Measurements from ENCODE around the gene AGTR1.

AGTR1 gene

GRCh38 chr3:148789906-148790305 lies 92.2 kb downstream of the AGTR1 start:
- TF ChIP-seq CTCF (IDR thresholded peaks at IDR 0.05; ENCODE audit: low read depth, low read length, missing control alignments): no peak
- DNase-seq (ENCODE audit: extremely low read depth, low read depth): no peak
- H3K4me3 ChIP-seq (replicated peaks; ENCODE audit: low read depth, low read length): no peak overlapping the region

- TF ChIP-seq CTCF (IDR thresholded peaks at IDR 0.05; ENCODE audit: low read depth, low read length, missing control alignments): no peak
- no peak for DNase-seq (ENCODE audit: extremely low read depth, low read depth)
- H3K4me3 ChIP-seq (replicated peaks; ENCODE audit: low read depth, low read length): no peak overlapping the region
Observed at GRCh38 chr3:148790370-148790769, 92.7 kb downstream of the AGTR1 start.

- no peak for DNase-seq (ENCODE audit: extremely low read depth, low read depth)
- no peak for TF ChIP-seq CTCF (IDR thresholded peaks at IDR 0.05; ENCODE audit: low read depth, low read length, missing control alignments)
- H3K4me3 ChIP-seq (replicated peaks; ENCODE audit: low read depth, low read length): no peak overlapping the region
Observed at GRCh38 chr3:148790851-148791735, 93.4 kb downstream of the AGTR1 start.

GRCh38 chr3:148791920-148792319 lies 94.2 kb downstream of the AGTR1 start:
- TF ChIP-seq CTCF (IDR thresholded peaks at IDR 0.05; ENCODE audit: low read depth, low read length, missing control alignments): no peak
- no peak overlapping the region for H3K4me3 ChIP-seq (replicated peaks; ENCODE audit: low read depth, low read length)

DNA sequence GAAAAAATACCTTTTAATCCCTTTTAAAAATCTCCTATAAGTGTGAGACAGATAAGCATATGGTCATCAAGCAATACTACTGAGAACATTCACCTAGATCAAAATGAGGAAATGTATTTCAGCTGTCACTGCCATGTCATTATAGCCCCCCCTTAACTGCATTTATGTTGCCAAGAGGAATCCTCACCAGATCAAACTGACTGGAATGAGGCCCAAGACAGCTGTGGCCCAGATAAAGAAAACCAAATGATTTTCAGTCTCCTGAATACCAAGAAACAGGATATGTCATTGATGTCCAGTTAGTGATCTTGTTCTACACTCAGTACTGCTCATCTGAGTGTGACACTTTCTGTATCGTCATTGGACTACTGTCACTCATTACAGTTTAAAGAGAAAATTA lies 94.8 kb downstream of the AGTR1 start:
- DNase-seq (ENCODE audit: extremely low read depth, low read depth): no peak
- no peak overlapping the region for H3K4me3 ChIP-seq (replicated peaks; ENCODE audit: low read depth, low read length)
- no peak for TF ChIP-seq CTCF (IDR thresholded peaks at IDR 0.05; ENCODE audit: low read depth, low read length, missing control alignments)

More at GRCh38 chr3:148791920-148792319, 94.2 kb downstream of the AGTR1 start:
- DNase-seq (ENCODE audit: extremely low read depth, low read depth): no peak
